Colonic mucosa (tissue), 4 donors: ENCODE results near the gene WWC1. TPM values are rescaled to one million over a fixed set of nuclear protein-coding genes. Genes with fewer than 3 reads are reported as not detected.

Experiments used
- DNase-seq: peaks from one replicate; pipeline ENCODE4 v3.0.0-alpha.2; 2020
- H3K27ac ChIP-seq: fragments of 200-600 bp; one replicate; pipeline ENCODE4 v1.8.0; 2021
- H3K27me3 ChIP-seq: fragments of 200-600 bp; one replicate; pipeline ENCODE4 v1.8.0; 2021
- H3K36me3 ChIP-seq: fragments of 200-600 bp; one replicate; pipeline ENCODE4 v1.8.0; 2021
- H3K4me1 ChIP-seq: fragments of 200-600 bp; one replicate; pipeline ENCODE4 v1.8.0; 2021; ENCODE audit warnings: mild to moderate bottlenecking
- H3K4me3 ChIP-seq: fragments of 200-600 bp; one replicate; pipeline ENCODE4 v1.8.0; 2021
- H3K9ac ChIP-seq, 2 donors: one replicate each; pipeline ENCODE4 v1.7.0; 2013; ENCODE audit warnings: control low read depth in 2 of 2, low read depth in 2 of 2, low read length in 2 of 2
- H3K9me3 ChIP-seq: fragments of 200-600 bp; one replicate; pipeline ENCODE4 v1.8.0; 2021
- CTCF ChIP-seq: fragments of 200-600 bp; IDR thresholded peaks from one replicate; pipeline ENCODE4 v1.8.0; 2022; ENCODE audit warnings: antibody characterized with exemption, mild to moderate bottlenecking
- intact Hi-C: fragments of 100-400 bp; cut with DNase I; formaldehyde crosslinking; loops from one replicate; pipeline ENCODE4 v1.14.1; 2022
- total RNA-seq, 2 donors: library from RNA; stranded (reverse); fragmentation: NEBNext Ultra II Directional in 1 of 2; extraction: Animal tissue kit (Norgen Biotek cat#: 25700) in 1 of 2; gene quantifications; one replicate each; pipeline ENCODE4 v1.2.1, GENCODE V29; 2021
- donor health status: healthy.
- donor health status: DM: no; HTN: no; CAD: no.
- donor health status: DM: no; HTN: no; CAD: no.

The WWC1 gene
- total RNA-seq, 2 donors from 2014 or later: 15.3 to 33.3 TPM

- Histone ChIP-seq H3K9me3 (no peaks in the 10 kb centered on the region), H3K36me3 (no peaks in the 10 kb centered on the region), H3K9ac (peak overlapping the region; percentile 43 to 58), H3K4me1 (no peaks in the 10 kb centered on the region), H3K4me3 (peak overlapping the region; percentile 69), H3K27me3 (no peaks in the 10 kb centered on the region), H3K27ac (no peak overlapping the region)
- no peak for TF ChIP-seq CTCF
- DNase-seq: no peak
- intact Hi-C loops: no loop called here
Observed at GRCh38 chr5:168292786-168293696, 1.6 kb downstream of the WWC1 start.

GRCh38 chr5:168295574-168296201 is 4.2 kb downstream of the WWC1 start:
- H3K9ac ChIP-seq: no peak overlapping the region
- H3K27me3 ChIP-seq: no peaks in the 10 kb centered on the region
- no peaks in the 10 kb centered on the region for H3K36me3 ChIP-seq
- no peak for DNase-seq
- H3K4me3 ChIP-seq: no peak overlapping the region
- no peaks in the 10 kb centered on the region for H3K4me1 ChIP-seq
- intact Hi-C loops: no loop called here
- H3K27ac ChIP-seq: no peak overlapping the region
- no peak for TF ChIP-seq CTCF
- no peaks in the 10 kb centered on the region for H3K9me3 ChIP-seq

GRCh38 chr5:168296682-168297081 is 5.2 kb downstream of the WWC1 start:
- Histone ChIP-seq H3K27me3 (no peaks in the 10 kb centered on the region), H3K4me3 (no peak overlapping the region), H3K4me1 (no peaks in the 10 kb centered on the region), H3K9me3 (no peaks in the 10 kb centered on the region), H3K36me3 (no peaks in the 10 kb centered on the region), H3K27ac (no peak overlapping the region), H3K9ac (no peak overlapping the region)
- no peak for TF ChIP-seq CTCF
- intact Hi-C loops: no loop called here
- DNase-seq: no peak

- intact Hi-C loops: no loop called here
- Histone ChIP-seq H3K9me3 (no peaks in the 10 kb centered on the region), H3K9ac (no peak overlapping the region), H3K27me3 (no peaks in the 10 kb centered on the region), H3K4me1 (peaks cover 3% of the 10 kb centered on the region), H3K27ac (no peak overlapping the region), H3K4me3 (no peak overlapping the region), H3K36me3 (no peaks in the 10 kb centered on the region)
- DNase-seq: no peak
- TF ChIP-seq CTCF: no peak
Observed at GRCh38 chr5:168298949-168299348, 7.5 kb downstream of the WWC1 start.

GRCh38 chr5:168299372-168299771 is 7.9 kb downstream of the WWC1 start:
- DNase-seq: no peak
- Histone ChIP-seq H3K36me3 (no peaks in the 10 kb centered on the region), H3K4me1 (peaks cover 3% of the 10 kb centered on the region), H3K4me3 (no peak overlapping the region), H3K27ac (no peak overlapping the region), H3K9ac (no peak overlapping the region), H3K9me3 (no peaks in the 10 kb centered on the region), H3K27me3 (no peaks in the 10 kb centered on the region)
- TF ChIP-seq CTCF: no peak
- intact Hi-C loops: no loop called here
